GM08714 (cell line): Measurements from ENCODE around the gene KBTBD6.
"Not testable (repeated sequence)": the region's sequence is repeated elsewhere in the genome, so short reads cannot be mapped to it uniquely, and the experiment has no call there.

Source experiments
- H3K4me3 ChIP-seq: fragments of 200-500 bp; sonication (Bioruptor generic); 2 replicates; pipeline ENCODE4 v1.5.1; 2014; ENCODE audit warnings: mild to moderate bottlenecking, low read length, inconsistent platforms
- ZNF274 ChIP-seq: IDR thresholded peaks from 2 replicates; pipeline ENCODE4 v1.6.1; 2012; ENCODE audit warnings: mild to moderate bottlenecking, low read depth, low read length

The KBTBD6 gene

GRCh38 chr13:41132512-41133152 lies at the start of gene KBTBD6:
TSS of gene KBTBD6 (minus strand) at chr13:41132802. CDS start at chr13:41132511, 291 bp downstream.
- peak within 1 kb of the TSS; percentile 76 for H3K4me3 ChIP-seq

GRCh38 chr13:41182231-41182630 lies 49.6 kb upstream of the KBTBD6 start:
- H3K4me3 ChIP-seq: no peak overlapping the region
- no peak for TF ChIP-seq ZNF274

More at GRCh38 chr13:41132512-41133152, at the start of gene KBTBD6:
- no peak for TF ChIP-seq ZNF274

- no peak for TF ChIP-seq ZNF274
- no peak overlapping the region for H3K4me3 ChIP-seq
These were observed 47.1 kb upstream of the KBTBD6 start for GRCh38 chr13:41179593-41180250.

- no peak overlapping the region for H3K4me3 ChIP-seq
- TF ChIP-seq ZNF274: no peak
These were observed 45.4 kb upstream of the KBTBD6 start for GRCh38 chr13:41178040-41178439.

- H3K4me3 ChIP-seq: no peak overlapping the region
- no peak for TF ChIP-seq ZNF274
These were observed 45.0 kb upstream of the KBTBD6 start for GRCh38 chr13:41177616-41178015.

- not testable (repeated sequence) for H3K4me3 ChIP-seq
These were observed 43.0 kb upstream of the KBTBD6 start for GRCh38 chr13:41175576-41175975.

- no peak for TF ChIP-seq ZNF274
- no peak overlapping the region for H3K4me3 ChIP-seq
These were observed 29.5 kb upstream of the KBTBD6 start for GRCh38 chr13:41162151-41162550.

- no peak for TF ChIP-seq ZNF274
- no peak overlapping the region for H3K4me3 ChIP-seq
These were observed 26.6 kb upstream of the KBTBD6 start for GRCh38 chr13:41159174-41159573.

- H3K4me3 ChIP-seq: no peak overlapping the region
- no peak for TF ChIP-seq ZNF274
These were observed 24.6 kb upstream of the KBTBD6 start for GRCh38 chr13:41157048-41157717.

- no peak overlapping the region for H3K4me3 ChIP-seq
- no peak for TF ChIP-seq ZNF274
These were observed 24.0 kb upstream of the KBTBD6 start for GRCh38 chr13:41156620-41157019.

- TF ChIP-seq ZNF274: no peak
- no peak overlapping the region for H3K4me3 ChIP-seq
These were observed 21.4 kb upstream of the KBTBD6 start for GRCh38 chr13:41154042-41154441.

GRCh38 chr13:41152005-41152404 lies 19.4 kb upstream of the KBTBD6 start:
- TF ChIP-seq ZNF274: no peak
- no peak overlapping the region for H3K4me3 ChIP-seq

- no peak for TF ChIP-seq ZNF274
- no peak overlapping the region for H3K4me3 ChIP-seq
These were observed 17.5 kb upstream of the KBTBD6 start for GRCh38 chr13:41150058-41150457.

GRCh38 chr13:41148419-41149283 lies 16.0 kb upstream of the KBTBD6 start:
- TF ChIP-seq ZNF274: no peak
- no peak overlapping the region for H3K4me3 ChIP-seq
